HUDEP-2 (cell line): Measurements from ENCODE around the gene SLC40A1.

Experiments
- DNase-seq, 76 experiments: peaks; one replicate each; lab custom pipeline; 2025; ENCODE audit not compliant: unreplicated experiment in 76 of 76; lab: John Stamatoyannopoulos, UW

SLC40A1 gene

GRCh38 chr2:189574793-189575475, 5.7 kb downstream of the SLC40A1 start:
- DNase-seq = no peak

GRCh38 chr2:189570570-189571031, 10.0 kb downstream of the SLC40A1 start:
- DNase-seq = no peak

- no peak for DNase-seq
Observed at GRCh38 chr2:189569295-189569910, 11.2 kb downstream of the SLC40A1 start.

GRCh38 chr2:189566046-189566445, 14.5 kb downstream of the SLC40A1 start:
- DNase-seq = no peak

- DNase-seq = no peak
Observed at GRCh38 chr2:189561371-189562038, 19.1 kb downstream of the SLC40A1 start.

- no peak for DNase-seq
Observed at GRCh38 chr2:189560273-189560586, 20.4 kb downstream of the SLC40A1 start.

- DNase-seq = peak in 5 of 76 experiments; percentile 11 to 60 (median 25)
Observed at GRCh38 chr2:189559579-189560272, 20.9 kb downstream of the SLC40A1 start.

GRCh38 chr2:189558516-189559272, 21.9 kb downstream of the SLC40A1 start:
- no peak for DNase-seq

- DNase-seq = no peak
Observed at GRCh38 chr2:189557373-189557772, 23.2 kb downstream of the SLC40A1 start.

- no peak for DNase-seq
Observed at GRCh38 chr2:189556526-189556925, 24.1 kb downstream of the SLC40A1 start.

DNA sequence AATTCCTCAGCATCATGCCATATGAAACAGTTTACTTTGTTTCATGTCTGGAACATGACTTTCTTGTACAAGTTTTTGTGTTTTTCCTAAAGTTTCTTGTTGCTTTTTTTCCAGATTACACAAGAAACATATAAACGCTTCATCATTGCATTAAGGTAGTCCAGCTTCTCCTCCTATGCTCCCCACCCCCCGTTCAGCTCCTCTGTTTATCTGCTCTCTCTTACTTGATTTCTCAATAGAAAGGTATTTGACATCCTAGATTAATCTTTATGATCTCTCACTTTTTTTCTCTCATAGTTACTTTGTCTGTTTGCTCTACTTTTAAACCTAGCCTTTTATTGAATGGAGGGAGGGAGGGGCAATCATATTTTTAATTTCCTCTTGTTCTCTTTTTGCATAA, 25.4 kb downstream of the SLC40A1 start:
- DNase-seq = no peak

GRCh38 chr2:189553504-189554088, 27.0 kb downstream of the SLC40A1 start:
- no peak for DNase-seq

- DNase-seq = peak in 1 of 76 experiments; percentile 15
Observed at GRCh38 chr2:189552991-189553404, 27.6 kb downstream of the SLC40A1 start.

DNA sequence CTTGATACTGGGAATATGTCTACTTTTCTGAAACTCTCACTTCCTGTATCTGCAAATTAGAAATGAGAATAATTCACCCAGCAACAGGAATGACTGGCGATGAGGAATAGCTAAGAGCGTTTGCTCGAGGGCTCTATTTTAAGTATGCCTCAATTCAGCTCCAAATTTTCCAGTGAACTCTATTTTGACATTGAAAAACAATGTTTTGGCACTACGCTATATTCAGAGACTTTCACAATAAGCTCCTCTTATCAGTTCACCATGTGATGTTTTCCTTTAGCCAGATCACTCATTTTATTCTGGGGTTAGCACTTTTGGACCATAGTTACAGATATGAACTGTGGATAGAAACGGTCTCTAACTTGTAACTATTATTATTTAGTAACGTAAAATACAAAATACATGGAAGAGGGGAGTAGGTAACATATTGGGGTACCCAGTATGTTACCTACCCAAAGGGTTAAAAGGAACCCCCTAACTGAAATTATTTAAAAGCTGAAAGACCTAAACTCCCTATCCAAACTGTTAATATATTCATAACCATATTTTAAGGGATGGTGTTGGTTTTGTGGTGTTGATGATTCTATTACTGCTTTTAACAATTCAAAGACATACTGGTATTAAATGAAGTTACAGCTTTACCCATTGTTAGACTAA, 28.1 kb downstream of the SLC40A1 start:
- DNase-seq = no peak

- DNase-seq = no peak
Observed at GRCh38 chr2:189551808-189552207, 28.8 kb downstream of the SLC40A1 start.

DNA sequence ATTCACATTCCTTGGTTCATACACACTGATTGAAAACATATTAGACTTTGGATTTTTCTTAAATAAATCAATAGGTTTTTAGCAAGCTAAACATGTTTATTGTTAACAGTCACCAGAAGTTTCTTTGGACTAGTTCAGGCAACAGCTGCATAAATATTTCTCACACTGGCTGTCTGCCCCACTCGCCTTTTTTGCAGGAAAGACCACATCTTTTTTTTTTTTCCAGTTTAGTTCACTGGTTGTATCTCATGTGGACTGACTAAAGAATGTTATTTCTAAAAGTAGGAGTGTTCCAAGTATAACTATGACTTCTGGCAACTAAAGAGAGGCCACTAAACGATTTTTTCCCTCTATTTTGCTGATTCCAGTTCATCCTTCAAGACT, 31.1 kb downstream of the SLC40A1 start:
- DNase-seq = no peak

DNA sequence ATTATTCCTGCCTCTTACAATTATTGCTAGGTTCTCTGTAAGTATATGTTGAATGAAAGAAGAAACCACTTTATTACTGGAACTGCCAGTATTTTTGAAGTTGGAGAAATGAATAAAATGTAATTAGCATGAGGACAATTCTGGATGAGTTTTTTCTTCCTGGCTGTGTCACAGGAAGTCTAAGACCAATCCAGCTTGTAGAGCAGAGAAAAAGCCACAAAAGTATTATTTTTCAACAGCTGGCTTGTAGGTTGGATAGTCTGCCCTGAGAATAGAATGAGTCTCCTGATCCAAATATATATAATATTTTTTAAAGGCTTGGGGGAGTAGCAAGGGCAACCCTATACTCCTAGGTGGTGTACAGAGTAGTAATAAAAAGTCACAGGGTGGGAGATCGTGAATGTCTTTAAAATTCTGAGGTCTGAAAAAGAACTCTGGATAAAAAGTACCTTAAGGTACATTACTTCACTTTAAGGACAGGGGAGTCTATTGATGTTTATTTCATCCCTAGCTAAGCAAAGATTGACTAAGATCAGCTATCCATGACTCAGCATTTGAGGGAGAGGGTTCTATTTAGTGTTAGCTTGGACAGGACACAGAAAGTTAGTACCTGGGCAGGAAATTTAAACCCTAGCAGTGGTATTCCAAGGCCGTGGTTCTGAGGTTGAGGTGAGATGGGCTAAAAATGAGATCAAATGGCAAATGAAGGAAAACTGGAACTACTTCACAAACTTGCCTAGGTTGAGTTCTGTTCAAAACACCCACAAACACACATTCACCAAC, 31.7 kb downstream of the SLC40A1 start:
- DNase-seq = no peak

GRCh38 chr2:189545418-189545817, 35.2 kb downstream of the SLC40A1 start:
- DNase-seq = no peak
